ENCODE data around the gene PEX5L. TPM values are rescaled to one million over a fixed set of nuclear protein-coding genes. Genes with fewer than 3 reads are reported as not detected.

Gene PEX5L
- total and polyA plus RNA-seq, 10 of the 15 experiments (the other 5 are each of a cell fraction or from before 2014, with no cell fraction given), result 0.11 to 17.0 (median 0.50) TPM

- TF ChIP-seq ZNF592 (IDR thresholded peaks at IDR 0.05) (no peak), LARP7 (IDR thresholded peaks at IDR 0.05) (no peak), RUNX3 (IDR thresholded peaks at IDR 0.05; ENCODE audit: low read length) (peak; percentile 38; the same call in 1 of the 2 replicates), PML (IDR thresholded peaks at IDR 0.05; ENCODE audit: low read length) (peak; percentile 39; the same call in 1 of the 2 replicates), MYC (IDR thresholded peaks at IDR 0.05; ENCODE audit: insufficient read depth, insufficient read length, insufficient replicate concordance, low read length, severe bottlenecking) (no peak), NR2C1 (IDR thresholded peaks at IDR 0.05) (no peak), PKNOX1 (IDR thresholded peaks at IDR 0.05) (peak; percentile 88), IKZF2 (IDR thresholded peaks at IDR 0.05) (no peak), EED (IDR thresholded peaks at IDR 0.05; ENCODE audit: low read depth) (no peak), SP1 (IDR thresholded peaks at IDR 0.05; ENCODE audit: low read depth, low read length) (peak; percentile 7), BHLHE40 (IDR thresholded peaks at IDR 0.05; ENCODE audit: borderline replicate concordance in 1 of 2, low read depth in 2 of 2, low read length in 1 of 2) (peak in 1 of 2 experiments; percentile 23; a peak in 1 of 4 replicates), CREB1 (IDR thresholded peaks at IDR 0.05; ENCODE audit: low read depth) (0 out of 2 replicates have a peak, but pooled peaks have one; percentile 14), TAF1 (IDR thresholded peaks at IDR 0.05; ENCODE audit: borderline replicate concordance, low read depth, low read length) (0 out of 2 replicates have a peak, but pooled peaks have one; percentile 26), NRF1 (conservative IDR thresholded peaks at IDR 0.05; ENCODE audit: low read depth, low read length) (no peak), NFXL1 (IDR thresholded peaks at IDR 0.05; ENCODE audit: borderline replicate concordance) (no peak), RELB (IDR thresholded peaks at IDR 0.05; ENCODE audit: low read depth) (peak; percentile 46), BRCA1 (IDR thresholded peaks at IDR 0.05; ENCODE audit: low read depth, low read length) (no peak)
These were observed 154.4 kb downstream of the PEX5L start (continued) for GRCh38 chr3:179882292-179882691.
